ENCODE measurements around the gene PTPN13.

DNA sequence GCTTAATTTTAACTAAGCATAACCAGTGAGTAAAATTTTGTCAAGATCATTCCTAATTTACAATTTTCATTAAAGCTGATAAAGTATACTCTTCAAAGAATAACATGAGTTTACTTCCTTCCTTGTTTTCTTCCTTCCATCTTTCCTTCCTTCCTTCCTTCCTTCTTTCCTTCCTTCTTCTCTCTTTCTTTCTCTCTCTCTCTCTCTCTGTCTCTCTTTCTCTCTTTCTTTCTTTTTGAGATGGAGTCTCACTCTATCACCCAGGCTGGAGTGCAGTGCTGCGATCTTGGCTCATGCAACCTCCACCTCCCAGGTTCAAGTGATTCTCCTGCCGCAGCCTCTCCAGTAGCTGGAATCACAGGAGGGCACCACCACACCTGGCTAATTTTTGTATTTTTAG lies 42.7 kb upstream of the PTPN13 start:
- TF ChIP-seq CTCF (IDR thresholded peaks at IDR 0.05), result no peak
- TF ChIP-seq POLR2A (IDR thresholded peaks at IDR 0.05), result no peak
